ENCODE results near the gene PARD3B. TPM values are rescaled to one million over a fixed set of nuclear protein-coding genes. Genes with fewer than 3 reads are reported as not detected.

The PARD3B gene
- total RNA-seq, 1 donor from 2014 or later: 6.8 TPM

- intact Hi-C loops (cut with DNase I): no loop called here
Measured at GRCh38 chr2:205448189-205448588, 902.9 kb downstream of the PARD3B start.

GRCh38 chr2:205451901-205452512 lies 906.7 kb downstream of the PARD3B start:
- DNase-seq: no peak
- ATAC-seq (ENCODE audit: poor library complexity): no peak
- intact Hi-C loops (cut with DNase I): no loop called here

More at GRCh38 chr2:205448189-205448588, 902.9 kb downstream of the PARD3B start:
- ATAC-seq (ENCODE audit: poor library complexity): no peak
- DNase-seq: no peak

DNA sequence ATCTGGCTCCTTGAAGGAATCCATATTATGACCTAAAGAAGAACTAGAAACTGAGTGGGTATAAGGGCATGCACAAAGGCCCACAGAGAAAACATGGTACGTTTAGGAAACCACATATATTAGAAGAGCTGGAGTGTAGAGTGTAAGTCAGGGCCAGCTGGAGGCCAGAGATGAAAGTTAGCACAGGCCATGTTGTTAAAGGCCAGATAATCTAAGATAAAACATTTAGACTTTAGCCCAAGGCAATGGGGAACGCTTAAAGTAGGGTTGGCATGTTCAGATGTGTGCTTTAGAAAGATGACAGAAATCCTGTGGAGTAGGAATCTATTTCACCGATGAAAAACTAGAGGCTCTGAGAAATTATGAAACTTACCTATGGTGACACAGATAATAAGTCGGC lies 907.9 kb downstream of the PARD3B start:
- DNase-seq (no peak), ATAC-seq (ENCODE audit: poor library complexity) (no peak)
- intact Hi-C loops (cut with DNase I): no loop called here

DNA sequence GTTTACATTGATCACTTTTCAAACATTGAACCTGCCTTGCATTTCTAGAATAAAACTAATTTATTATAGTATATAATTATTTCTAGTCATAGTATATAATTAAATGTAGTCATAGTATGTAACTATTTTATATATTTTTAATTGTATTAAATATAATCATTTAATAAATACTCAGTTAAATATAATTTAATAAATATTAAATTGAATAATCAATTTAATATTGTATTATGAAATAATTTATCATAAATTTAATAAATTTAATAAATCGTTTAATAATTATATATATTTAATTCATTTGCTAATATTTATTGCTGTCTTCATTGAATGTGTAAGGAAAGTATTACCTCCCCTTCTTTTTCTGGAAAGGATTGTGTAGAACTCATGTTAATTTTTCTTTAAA lies 911.4 kb downstream of the PARD3B start:
- ATAC-seq (ENCODE audit: poor library complexity) (no peak), DNase-seq (no peak)
- intact Hi-C loops (cut with DNase I): no loop called here

DNA sequence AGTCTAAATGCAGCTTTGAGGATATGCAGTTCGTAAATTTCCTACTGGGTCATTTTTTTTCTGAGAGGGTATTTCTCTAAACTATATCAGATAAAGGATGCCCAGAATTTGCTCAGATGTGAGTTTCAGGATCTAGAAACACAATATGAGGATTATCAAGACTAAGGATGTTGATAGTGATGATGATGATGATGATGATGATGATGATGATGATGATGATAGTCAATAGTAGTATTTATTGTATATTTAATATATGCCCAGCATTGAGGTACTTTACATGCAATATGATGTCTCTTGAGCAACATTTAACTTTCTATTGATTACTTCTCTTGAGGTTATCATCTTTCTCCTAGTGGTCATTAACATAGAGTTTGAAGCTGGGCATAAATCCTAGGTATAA lies 914.9 kb downstream of the PARD3B start:
- intact Hi-C loops (cut with DNase I): no loop called here
- ATAC-seq (ENCODE audit: poor library complexity) (no peak), DNase-seq (no peak)

DNA sequence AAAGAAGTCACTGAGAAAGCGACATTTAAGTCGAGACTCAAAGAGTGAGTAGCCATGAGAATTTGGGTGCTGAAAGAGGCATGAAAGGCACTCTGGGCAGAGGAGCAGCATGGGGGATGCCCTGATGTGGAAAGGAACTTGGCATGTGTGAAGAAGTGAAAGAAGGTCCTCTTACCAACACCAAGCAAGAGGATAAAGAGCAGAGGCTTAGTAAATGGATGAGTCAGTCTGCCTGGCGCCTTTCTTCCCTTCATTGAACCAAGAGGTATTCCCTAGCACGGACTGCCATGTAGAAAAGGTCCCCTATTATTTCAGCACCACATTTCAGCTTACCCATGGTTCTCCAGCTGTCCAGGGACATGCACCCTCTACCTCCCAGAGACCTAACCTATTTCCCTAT lies 915.9 kb downstream of the PARD3B start:
- DNase-seq: no peak
- ATAC-seq (ENCODE audit: poor library complexity): no peak
- intact Hi-C loops (cut with DNase I): no loop called here

- intact Hi-C loops (cut with DNase I): no loop called here
- DNase-seq (no peak), ATAC-seq (ENCODE audit: poor library complexity) (no peak)
Measured at GRCh38 chr2:205461678-205462665, 916.7 kb downstream of the PARD3B start.

DNA sequence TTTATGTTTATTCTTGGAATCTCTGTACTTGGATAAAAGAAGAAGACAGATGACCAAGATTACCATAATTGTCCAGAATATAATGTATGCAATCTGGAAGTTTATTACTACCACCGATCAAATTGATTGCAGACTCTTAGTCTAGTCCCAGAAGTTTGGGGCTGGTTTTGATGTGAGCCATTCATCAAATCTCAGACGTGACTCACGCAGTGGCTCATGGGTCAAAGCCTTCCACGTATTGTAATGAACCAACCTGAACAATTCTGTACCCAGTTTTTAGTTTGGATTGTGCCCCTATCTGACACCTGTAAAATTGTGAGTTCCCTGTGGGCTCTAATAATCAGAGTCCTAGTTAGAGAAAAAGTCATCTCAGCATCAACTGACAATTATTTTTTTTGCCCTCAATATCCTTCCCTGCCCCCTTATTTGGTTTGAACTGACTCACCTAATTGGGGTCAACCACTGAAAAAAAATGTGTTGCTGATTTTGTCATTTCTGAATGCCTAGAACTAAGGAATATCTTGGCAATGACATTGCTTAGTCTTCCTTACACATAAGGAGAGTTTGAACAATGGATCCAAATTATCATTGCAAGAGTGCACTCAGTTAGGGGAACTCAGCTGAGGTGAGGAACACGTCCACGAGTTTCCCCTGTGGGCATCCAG lies 917.5 kb downstream of the PARD3B start:
- DNase-seq: no peak
- no peak for ATAC-seq (ENCODE audit: poor library complexity)
- intact Hi-C loops (cut with DNase I): no loop called here

- DNase-seq (no peak), ATAC-seq (ENCODE audit: poor library complexity) (no peak)
- intact Hi-C loops (cut with DNase I): no loop called here
Measured at GRCh38 chr2:205463466-205464025, 918.3 kb downstream of the PARD3B start.

DNA sequence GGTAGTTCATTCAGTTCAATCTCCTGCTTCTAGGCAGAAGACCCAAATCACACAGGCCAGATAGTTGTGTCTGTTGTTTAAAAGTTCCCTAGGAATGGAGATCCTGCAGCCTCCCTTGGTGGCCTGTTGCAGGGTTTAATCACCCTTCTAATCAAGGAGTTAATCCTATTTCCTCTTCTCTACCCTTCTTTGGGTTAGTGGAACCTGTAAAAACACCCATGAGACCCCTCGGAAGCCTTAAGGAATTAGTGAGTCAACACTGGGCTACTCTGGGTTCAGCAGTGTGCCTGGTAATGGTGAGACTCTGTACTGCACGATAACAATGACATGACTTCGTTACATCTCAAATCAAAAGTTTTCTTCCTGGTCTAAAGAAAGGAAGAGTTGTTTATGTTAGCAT lies 919.4 kb downstream of the PARD3B start:
- no peak for ATAC-seq (ENCODE audit: poor library complexity)
- no peak for DNase-seq
- intact Hi-C loops (cut with DNase I): no loop called here

DNA sequence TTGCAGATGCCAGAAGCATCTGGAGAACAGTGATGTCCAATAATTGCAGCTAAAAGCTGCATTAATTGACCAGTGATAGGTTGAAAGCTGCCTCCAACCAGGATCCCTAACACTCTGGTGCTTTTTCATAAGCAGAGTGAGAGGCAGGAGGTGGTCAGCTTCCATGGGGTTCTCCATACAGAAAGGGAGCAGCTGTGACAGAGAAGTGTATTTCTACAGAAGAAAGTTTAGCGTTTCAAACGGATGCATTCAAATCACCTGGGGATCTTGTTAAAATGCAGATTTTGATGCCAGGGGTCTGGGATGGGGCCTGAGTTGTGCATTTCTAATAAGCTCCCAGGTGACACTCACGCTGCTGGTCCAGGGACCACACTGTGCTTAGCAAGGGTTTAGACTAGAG lies 920.5 kb downstream of the PARD3B start:
- ATAC-seq (ENCODE audit: poor library complexity) (no peak), DNase-seq (no peak)
- intact Hi-C loops (cut with DNase I): no loop called here

DNA sequence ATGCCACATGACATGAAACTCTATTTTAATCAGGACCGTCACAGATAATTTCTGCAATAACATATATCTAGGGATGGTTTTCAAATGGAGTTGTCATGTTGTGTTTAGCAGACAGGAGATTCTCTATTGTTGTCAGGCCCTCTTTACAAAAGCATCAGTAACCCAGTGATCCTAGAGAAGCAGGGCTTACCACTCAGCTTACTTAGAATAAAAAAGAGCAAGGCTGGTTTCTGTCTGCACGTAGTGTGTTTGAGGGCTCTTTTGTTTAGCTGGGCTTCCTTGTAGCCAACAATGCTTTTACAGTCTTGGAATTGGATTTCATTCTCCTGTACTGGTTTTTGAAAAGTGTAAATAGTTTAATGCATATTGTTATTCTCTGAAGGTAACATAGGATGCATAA lies 926.5 kb downstream of the PARD3B start:
- ATAC-seq (ENCODE audit: poor library complexity): no peak
- no peak for DNase-seq
- intact Hi-C loops (cut with DNase I): no loop called here

DNA sequence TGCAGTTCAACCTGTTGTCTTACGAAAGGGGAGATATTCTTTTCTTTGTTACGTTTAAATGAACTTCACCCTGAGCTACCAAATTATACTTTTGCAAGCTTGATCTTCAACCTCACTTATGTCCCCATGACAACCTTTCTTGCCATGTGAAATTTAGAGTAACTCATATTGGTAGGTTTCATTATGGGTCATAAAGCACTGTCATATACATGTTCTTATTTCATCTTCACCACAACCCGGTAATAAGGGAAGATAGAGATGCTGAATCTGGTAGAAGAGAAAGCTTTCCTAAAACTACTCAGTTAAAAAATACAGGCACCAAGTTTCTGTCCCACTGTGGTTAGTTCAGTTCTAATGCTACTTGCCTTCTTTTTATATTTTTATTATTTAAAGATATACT lies 928.5 kb downstream of the PARD3B start:
- ATAC-seq (ENCODE audit: poor library complexity): no peak
- intact Hi-C loops (cut with DNase I): no loop called here
- no peak for DNase-seq

DNA sequence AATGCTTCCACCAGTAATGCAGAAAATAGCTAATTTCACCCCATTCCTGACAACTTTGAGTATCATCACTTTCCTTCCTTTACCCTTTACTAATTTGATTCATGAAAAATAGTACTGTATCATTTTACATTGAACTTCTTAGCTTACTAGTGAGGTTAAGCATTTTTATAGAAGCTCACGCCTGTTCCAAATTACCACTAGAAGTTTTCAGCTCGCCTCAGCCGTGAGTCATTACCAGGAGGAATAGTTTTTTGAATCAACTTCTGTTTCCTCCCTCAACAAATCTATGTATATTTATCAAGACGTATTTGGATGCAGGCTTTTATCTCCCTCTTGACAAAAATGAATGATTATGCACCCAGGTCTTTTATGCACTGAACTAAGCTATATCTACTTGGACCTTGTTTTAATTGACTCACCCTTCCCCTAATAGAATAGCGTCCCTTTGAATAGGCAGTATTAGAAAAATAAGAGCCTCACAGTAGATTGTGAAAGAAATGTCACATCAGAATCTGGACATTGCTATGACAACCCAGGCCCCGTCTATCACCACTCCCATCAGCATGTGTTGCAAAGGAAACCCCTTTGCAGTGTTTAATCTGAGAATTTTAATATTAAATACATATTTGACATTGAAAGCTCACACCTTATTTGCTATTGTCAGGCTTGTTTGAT lies 929.6 kb downstream of the PARD3B start:
- intact Hi-C loops (cut with DNase I): no loop called here
- no peak for ATAC-seq (ENCODE audit: poor library complexity)
- no peak for DNase-seq

GRCh38 chr2:205475416-205475768 lies 930.1 kb downstream of the PARD3B start:
- no peak for ATAC-seq (ENCODE audit: poor library complexity)
- DNase-seq: no peak
- intact Hi-C loops (cut with DNase I): no loop called here

DNA sequence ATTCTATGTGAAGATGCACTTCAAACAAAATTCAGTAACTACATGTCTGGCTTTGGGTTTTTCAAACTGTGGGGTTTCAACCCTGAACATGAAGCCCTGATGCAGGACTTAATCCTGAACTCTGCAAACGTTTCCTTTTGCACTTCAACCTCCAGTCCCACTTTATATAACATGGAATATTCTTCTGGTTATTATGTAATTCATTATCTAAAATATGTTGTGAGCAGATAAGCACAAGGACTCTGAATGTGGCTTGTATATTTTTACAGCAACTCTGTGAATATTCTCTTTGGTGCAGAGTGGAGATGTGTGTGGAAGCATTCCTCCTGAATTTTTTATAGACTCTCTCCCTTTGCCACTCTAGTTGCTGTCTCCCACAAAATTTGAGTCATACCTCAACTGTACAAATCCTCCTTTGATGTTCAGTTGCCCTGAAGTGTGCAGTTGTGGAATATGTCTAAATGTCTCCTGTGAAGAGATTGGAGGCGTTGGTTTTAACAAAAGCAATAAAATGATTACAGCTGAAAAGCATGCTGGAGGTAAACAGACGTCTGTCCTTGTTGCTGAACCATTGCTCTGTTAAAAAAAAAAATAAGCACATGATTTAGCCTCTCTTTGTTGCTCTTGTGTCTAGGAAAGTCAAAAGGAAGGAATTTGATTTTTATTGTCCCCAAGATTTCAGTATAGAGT lies 931.9 kb downstream of the PARD3B start:
- no peak for DNase-seq
- intact Hi-C loops (cut with DNase I): no loop called here
- ATAC-seq (ENCODE audit: poor library complexity): no peak

DNA sequence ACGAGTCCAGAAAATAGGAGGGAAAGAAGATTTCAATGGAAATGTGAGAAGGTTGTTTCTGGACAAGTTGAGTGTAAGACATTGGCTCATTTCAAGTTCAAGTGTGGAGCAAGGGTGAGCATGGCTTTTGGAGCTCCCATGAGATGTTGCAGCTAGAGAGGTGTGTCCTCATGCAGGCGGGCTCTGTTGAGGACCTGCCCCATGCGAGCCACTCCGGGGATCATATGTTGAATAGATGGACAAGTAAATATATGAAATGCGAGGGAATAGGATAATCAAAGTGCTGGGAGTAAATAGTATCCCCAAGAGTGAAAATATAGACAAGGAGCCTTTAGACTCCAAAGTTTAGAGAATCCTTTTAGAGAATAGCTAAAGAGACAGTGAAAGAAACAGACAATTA lies 936.6 kb downstream of the PARD3B start:
- DNase-seq: no peak
- intact Hi-C loops (cut with DNase I): no loop called here
- ATAC-seq (ENCODE audit: poor library complexity): no peak

- DNase-seq: peak; percentile 42
- peak; percentile 71 for ATAC-seq (ENCODE audit: poor library complexity)
- intact Hi-C loops (cut with DNase I): no loop called here
Measured at GRCh38 chr2:205482399-205483081, 937.3 kb downstream of the PARD3B start.
